B cell (primary cell): ENCODE data around the gene RPAP3. TPM values are rescaled to one million over a fixed set of nuclear protein-coding genes. Genes with fewer than 3 reads are reported as not detected.

Experiments used
- ATAC-seq: fragments of 200-7000 bp; cut with Tn5 transposase; one replicate; pipeline ENCODE4 v1.10.0; 2021; ENCODE audit warnings: low read depth, mild to moderate bottlenecking, moderate number of reproducible peaks, moderate library complexity
- CTCF ChIA-PET: fragments of 350-600 bp; sonication (Branson Sonifier 250); formaldehyde crosslinking; loops from one replicate; lab custom pipeline; 2021; ENCODE audit warnings: antibody characterized with exemption, inconsistent platforms; lab: Charles Lee
- POLR2A ChIA-PET: fragments of 350-600 bp; sonication (Branson Sonifier 250); formaldehyde crosslinking; loops from one replicate; lab custom pipeline; 2021; ENCODE audit warnings: antibody characterized with exemption; lab: Charles Lee
- DNase-seq: peaks from one replicate; pipeline ENCODE4 v3.0.0; 2013
- H2AFZ ChIP-seq: 2 replicates; pipeline ENCODE4 v1.6.1; 2012; ENCODE audit warnings: mild to moderate bottlenecking, low read depth, low read length; ENCODE audit not compliant: insufficient read depth, poor library complexity, severe bottlenecking
- H3K27ac ChIP-seq, 2 donors: 1 replicate in 1 of 2; 2 replicates in 1 of 2; pipeline ENCODE4 v1.5.1; 2012 to 2013; ENCODE audit warnings: low read length in 2 of 2, mild to moderate bottlenecking in 2 of 2, moderate library complexity in 1 of 2
- H3K27me3 ChIP-seq, 4 experiments: fragments of 200-600 bp in 1 of 4; sonication (generic) in 1 of 4; replicated peaks in 1 of 4; 1 replicate in 2 of 4; 2 replicates in 2 of 4; pipeline versions ENCODE4 v1.6.1 to v1.7.0; 2013 to 2016; ENCODE audit warnings: low read length in 3 of 4, mild to moderate bottlenecking in 2 of 4, mixed read lengths in 1 of 4, moderate library complexity in 1 of 4; ENCODE audit not compliant: insufficient read depth in 4 of 4, control insufficient read depth in 3 of 4; ENCODE audit errors: control extremely low read depth in 1 of 4
- H3K36me3 ChIP-seq, 2 experiments: replicated peaks in 1 of 2; 1 replicate in 1 of 2; 2 replicates in 1 of 2; pipeline versions ENCODE4 v1.6.1 to v1.7.1; 2013; ENCODE audit warnings: low read length in 1 of 2; ENCODE audit not compliant: insufficient read depth in 2 of 2, control insufficient read depth in 1 of 2; ENCODE audit errors: control extremely low read depth in 1 of 2, extremely low read depth in 1 of 2
- H3K4me1 ChIP-seq, 2 donors: fragments of 200-600 bp in 1 of 2; sonication (generic) in 1 of 2; 1 replicate in 1 of 2; 2 replicates in 1 of 2; pipeline versions ENCODE4 v1.5.1 to v1.6.1; 2013 to 2017; ENCODE audit warnings: low read length in 2 of 2; ENCODE audit not compliant: control insufficient read depth in 2 of 2, insufficient read depth in 2 of 2
- H3K4me2 ChIP-seq: replicated peaks from 2 replicates; pipeline ENCODE3; 2012; ENCODE audit warnings: mild to moderate bottlenecking, low read depth, low read length; ENCODE audit not compliant: poor library complexity, severe bottlenecking
- H3K4me3 ChIP-seq, 5 experiments: fragments of 200-600 bp in 1 of 5; sonication (generic) in 1 of 5; 1 replicate in 3 of 5; 2 replicates in 2 of 5; pipeline versions ENCODE4 v1.5.1 to v1.7.0; 2011 to 2016; ENCODE audit warnings: low read length in 4 of 5, mild to moderate bottlenecking in 4 of 5, low read depth in 2 of 5, control low read depth in 1 of 5, moderate library complexity in 1 of 5; ENCODE audit not compliant: insufficient read depth in 1 of 5; ENCODE audit errors: control extremely low read depth in 1 of 5, extremely low read depth in 1 of 5
- H3K79me2 ChIP-seq: fragments of 200-600 bp; sonication (generic); one replicate; pipeline ENCODE4 v1.6.0; 2016; ENCODE audit warnings: low read length; ENCODE audit not compliant: control insufficient read depth, insufficient read depth
- H3K9ac ChIP-seq: fragments of 200-600 bp; sonication (generic); 2 replicates; pipeline ENCODE4 v1.6.1; 2017; ENCODE audit warnings: mild to moderate bottlenecking, low read length, moderate library complexity
- H3K9me3 ChIP-seq, 3 donors: one replicate each; pipeline versions ENCODE4 v1.6.1 to v1.7.1; 2013; ENCODE audit warnings: low read length in 2 of 3; ENCODE audit not compliant: control insufficient read depth in 2 of 3, insufficient read depth in 1 of 3; ENCODE audit errors: control extremely low read depth in 1 of 3
- H4K20me1 ChIP-seq: 2 replicates; pipeline ENCODE4 v1.6.0; 2012; ENCODE audit warnings: mild to moderate bottlenecking, low read length; ENCODE audit not compliant: insufficient read depth, control insufficient read depth, poor library complexity, severe bottlenecking
- H3K27ac Mint-ChIP-seq: one replicate; pipeline ENCODE4 v1.8.0; 2021; ENCODE audit warnings: mixed read lengths
- H3K27me3 Mint-ChIP-seq: one replicate; pipeline ENCODE4 v1.8.0; 2021; ENCODE audit warnings: mixed read lengths
- H3K4me1 Mint-ChIP-seq: one replicate; pipeline ENCODE4 v1.8.0; 2021; ENCODE audit warnings: mixed read lengths
- H3K4me3 Mint-ChIP-seq: one replicate; pipeline ENCODE4 v1.8.0; 2021; ENCODE audit warnings: mixed read lengths
- H3K9me3 Mint-ChIP-seq: one replicate; pipeline ENCODE4 v1.8.0; 2022; ENCODE audit warnings: mixed read lengths; ENCODE audit not compliant: insufficient read depth
- CTCF ChIP-seq: fragments of 200-600 bp; IDR thresholded peaks from one replicate; pipeline ENCODE4 v1.8.0; 2022; ENCODE audit warnings: antibody characterized with exemption, mild to moderate bottlenecking
- EZH2 ChIP-seq: IDR thresholded peaks from 2 replicates; pipeline ENCODE4 v1.6.1; 2012; ENCODE audit warnings: borderline replicate concordance, low read depth, mild to moderate bottlenecking, moderate library complexity, low read length; ENCODE audit not compliant: insufficient read depth, poor library complexity, severe bottlenecking
- WGBS: methylation state at CpG from one replicate; pipeline ENCODE4 v1.1.5; 2013; ENCODE audit warnings: missing lambda C conversion rate; ENCODE audit not compliant: insufficient coverage; 5-methylcytosine and 5-hydroxymethylcytosine counted together
- intact Hi-C: fragments of 100-400 bp; cut with micrococcal nuclease; formaldehyde crosslinking; loops from one replicate; pipeline ENCODE4 v1.10.0; 2022
- polyA plus RNA-seq: library from polyadenylated mRNA; depleted of rRNA; stranded (reverse); fragments of >200 nt; gene quantifications from 2 replicates; pipeline ENCODE4 v1.2.3, GENCODE V29; 2012
- total RNA-seq, 2 donors: library from RNA; stranded (reverse); fragments of 120-200 nt in 1 of 2; gene quantifications; 1 replicate in 1 of 2; 2 replicates in 1 of 2; pipeline versions ENCODE4 v1.2.3 to v1.2.4, GENCODE V29; 2013 to 2022

Gene RPAP3
- total and polyA plus RNA-seq, 2 donors (not counting 1 experiment from before 2014, with no cell fraction given): 9.1 to 47.2 TPM

GRCh38 chr12:47617476-47617875 is 88.4 kb downstream of the RPAP3 start:
- no peak for ATAC-seq
- Histone ChIP-seq H3K4me2 (no peak overlapping the region), H3K9ac (no peak overlapping the region), H3K36me3 (peaks cover 2% of the 10 kb centered on the region in 2 experiments), H3K27ac (no peak overlapping the region), H2AFZ (no peak overlapping the region), H3K4me3 (no peak overlapping the region), H4K20me1 (no peaks in the 10 kb centered on the region), H3K27me3 (no peaks in the 10 kb centered on the region), H3K9me3 (peaks cover 3 to 19% (median 15%) of the 10 kb centered on the region in 3 donors), H3K79me2 (no peaks in the 10 kb centered on the region), H3K4me1 (no peaks in the 10 kb centered on the region)
- no peak for DNase-seq
- Mint-ChIP-seq H3K4me1 (peaks cover 2% of the 10 kb centered on the region), H3K27me3 (no peaks in the 10 kb centered on the region), H3K27ac (no peak overlapping the region), H3K4me3 (no peak overlapping the region), H3K9me3 (peaks cover 9% of the 10 kb centered on the region)
- POLR2A ChIA-PET: no interaction called here
- intact Hi-C loops: no loop called here
- CTCF ChIA-PET: no interaction called here
- TF ChIP-seq CTCF: no peak
- TF ChIP-seq EZH2: no peak
- WGBS: 100% methylated on average over 4 of the region's 4 CpGs

- no peaks in the 10 kb centered on the region for H3K4me1 ChIP-seq
- Mint-ChIP-seq H3K27ac (no peak overlapping the region), H3K27me3 (no peaks in the 10 kb centered on the region), H3K9me3 (peaks cover 9% of the 10 kb centered on the region), H3K4me1 (no peaks in the 10 kb centered on the region), H3K4me3 (no peak overlapping the region)
- H3K4me2 ChIP-seq: no peak overlapping the region
- intact Hi-C loops: no loop called here
- no peak overlapping the region for H3K9ac ChIP-seq
- peaks cover 3 to 22% (median 15%) of the 10 kb centered on the region in 3 donors for H3K9me3 ChIP-seq
- no peak overlapping the region for H3K4me3 ChIP-seq
- H3K79me2 ChIP-seq: no peaks in the 10 kb centered on the region
- no peak for TF ChIP-seq CTCF
- no peak for TF ChIP-seq EZH2
- H3K36me3 ChIP-seq: peaks cover 2% of the 10 kb centered on the region in 2 experiments
- no peak overlapping the region for H3K27ac ChIP-seq
- CTCF ChIA-PET: no interaction called here
- POLR2A ChIA-PET: no interaction called here
- no peak for ATAC-seq
- H2AFZ ChIP-seq: no peak overlapping the region
- no peaks in the 10 kb centered on the region for H4K20me1 ChIP-seq
- H3K27me3 ChIP-seq: no peaks in the 10 kb centered on the region
- no peak for DNase-seq
- WGBS: 71% methylated on average over 1 of the region's 1 CpG
These were observed 89.4 kb downstream of the RPAP3 start for GRCh38 chr12:47616440-47616839.
